D721Med (cell line): ENCODE data around the gene CHAD.
A peak's percentile ranks its signal among the peaks of the same experiment; 100 is the strongest.

ENCODE experiments used
- DNase-seq: peaks from one replicate; pipeline ENCODE4 v3.0.0; 2011; ENCODE audit warnings: low spot score; ENCODE audit not compliant: insufficient read length
- FAIRE-seq: peaks from 2 replicates; lab custom pipeline; 2011; peaks lifted over from hg19 to GRCh38; lab: Jason Lieb, UNC
- CTCF ChIP-seq: IDR thresholded peaks from 2 replicates; pipeline ENCODE4 v1.5.1; 2012; ENCODE audit warnings: mild to moderate bottlenecking, control low read depth; ENCODE audit not compliant: insufficient read depth; ENCODE audit errors: missing control alignments

The CHAD gene

GRCh38 chr17:50467114-50467854 lies 1.4 kb downstream of the CHAD start:
- DNase-seq = peak; percentile 23
- no peak for TF ChIP-seq CTCF

GRCh38 chr17:50466371-50467113 lies 2.1 kb downstream of the CHAD start:
- DNase-seq = no peak
- no peak for TF ChIP-seq CTCF
- FAIRE-seq = no peak

More at GRCh38 chr17:50467114-50467854, 1.4 kb downstream of the CHAD start:
- no peak for FAIRE-seq

- TF ChIP-seq CTCF = no peak
- FAIRE-seq (no peak), DNase-seq (no peak)
Observed at GRCh38 chr17:50465635-50466034, 3.0 kb downstream of the CHAD start.

GRCh38 chr17:50465171-50465570 lies 3.5 kb downstream of the CHAD start:
- no peak for FAIRE-seq
- TF ChIP-seq CTCF = no peak
- no peak for DNase-seq

- DNase-seq = no peak
- no peak for FAIRE-seq
- TF ChIP-seq CTCF = no peak
Observed at GRCh38 chr17:50464736-50465135, 3.9 kb downstream of the CHAD start.

- FAIRE-seq (no peak), DNase-seq (no peak)
- TF ChIP-seq CTCF = no peak
Observed at GRCh38 chr17:50464121-50464520, 4.6 kb downstream of the CHAD start.

GRCh38 chr17:50462446-50462845 lies 6.2 kb downstream of the CHAD start:
- no peak for FAIRE-seq
- no peak for DNase-seq
- TF ChIP-seq CTCF = no peak
